ENCODE measurements around the gene CCM2L. TPM values are rescaled to one million over a fixed set of nuclear protein-coding genes. Genes with fewer than 3 reads are reported as not detected.

CCM2L gene
- total RNA-seq, 1 donor from 2014 or later = 9.2 TPM

DNA sequence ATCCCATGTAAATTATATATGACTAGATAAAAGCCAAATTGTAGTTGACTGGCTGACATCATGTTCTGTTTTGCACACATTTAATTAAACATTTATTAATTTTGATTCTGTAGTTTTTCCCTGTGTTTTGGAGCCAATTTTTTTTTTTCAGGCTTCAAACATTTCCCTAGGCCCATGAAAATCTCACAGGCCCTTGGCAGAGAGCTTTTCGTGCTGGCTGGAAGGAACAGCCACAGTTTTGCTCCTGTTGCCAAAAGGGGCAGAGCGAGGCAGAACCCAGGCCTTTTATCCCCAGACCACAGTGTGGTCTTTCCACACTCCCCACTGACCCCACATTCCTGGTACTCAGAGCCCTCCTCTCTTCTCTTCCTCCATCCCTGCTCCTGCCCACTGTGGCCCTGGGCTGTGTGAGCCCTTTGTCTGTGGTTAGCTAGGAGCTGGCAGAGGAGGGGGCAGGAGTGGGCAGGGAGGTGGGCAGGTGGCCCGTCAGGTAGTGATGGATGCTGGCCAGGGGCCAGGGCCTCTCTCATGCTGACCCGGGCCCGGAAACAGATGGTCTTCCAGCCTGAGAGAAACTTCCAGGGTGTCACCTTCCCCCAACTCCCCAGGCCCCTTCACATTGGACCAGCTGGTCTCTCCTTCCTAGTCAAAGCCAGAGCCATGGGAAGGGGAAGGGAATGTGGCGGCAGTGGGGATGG is 19.4 kb upstream of the CCM2L start:
- no peak for ATAC-seq
- intact Hi-C loops (cut with micrococcal nuclease) = no loop called here

DNA sequence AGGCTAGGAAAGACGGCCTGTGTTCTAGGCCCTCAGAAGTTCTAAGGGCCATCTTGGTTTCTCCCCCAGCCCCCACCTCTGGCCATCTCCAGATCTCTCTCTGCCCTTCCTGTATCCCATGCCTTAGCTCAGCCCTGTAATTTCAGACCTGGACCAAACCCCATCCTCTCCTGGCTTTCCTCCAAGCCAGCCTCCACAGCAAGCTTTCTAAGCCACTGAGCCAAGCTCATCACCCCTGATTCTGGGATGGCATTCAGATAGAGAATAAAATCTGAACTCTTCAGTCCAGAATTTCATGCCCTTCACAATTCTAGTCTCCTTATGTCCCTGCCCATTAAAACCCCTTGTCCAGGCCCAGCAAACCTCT is 18.9 kb upstream of the CCM2L start:
- intact Hi-C loops (cut with micrococcal nuclease) = no loop called here
- DNase-seq = no peak
- ATAC-seq = no peak

More for the DNA sequence above, 19.4 kb upstream of the CCM2L start:
- no peak for DNase-seq

- DNase-seq (no peak), ATAC-seq (no peak)
- intact Hi-C loops (cut with micrococcal nuclease) = no loop called here
Measured at GRCh38 chr20:31992086-31992485, 18.2 kb upstream of the CCM2L start.

GRCh38 chr20:31996996-31997395 is 13.2 kb upstream of the CCM2L start:
- DNase-seq (no peak), ATAC-seq (no peak)
- intact Hi-C loops (cut with micrococcal nuclease) = no loop called here

DNA sequence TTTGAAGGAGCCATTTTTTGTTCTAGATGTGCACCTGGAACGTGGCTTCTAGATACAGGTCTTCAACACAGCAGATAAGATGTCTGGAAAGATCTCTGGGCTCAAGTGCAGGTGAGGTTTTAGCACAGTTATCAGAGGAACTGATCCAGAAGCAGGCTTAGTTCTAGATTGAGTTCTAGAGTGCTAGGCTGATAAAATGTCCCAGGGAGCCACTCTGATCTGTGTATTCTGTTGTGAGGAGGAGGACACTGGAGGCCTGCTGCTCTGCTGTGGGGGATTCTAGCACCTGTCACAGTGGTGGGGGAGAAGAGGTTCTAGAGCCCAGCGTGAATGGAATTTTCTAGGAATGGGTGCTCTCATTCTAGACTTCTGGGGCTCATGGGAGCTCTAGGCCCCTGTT is 12.0 kb upstream of the CCM2L start:
- DNase-seq = no peak

DNA sequence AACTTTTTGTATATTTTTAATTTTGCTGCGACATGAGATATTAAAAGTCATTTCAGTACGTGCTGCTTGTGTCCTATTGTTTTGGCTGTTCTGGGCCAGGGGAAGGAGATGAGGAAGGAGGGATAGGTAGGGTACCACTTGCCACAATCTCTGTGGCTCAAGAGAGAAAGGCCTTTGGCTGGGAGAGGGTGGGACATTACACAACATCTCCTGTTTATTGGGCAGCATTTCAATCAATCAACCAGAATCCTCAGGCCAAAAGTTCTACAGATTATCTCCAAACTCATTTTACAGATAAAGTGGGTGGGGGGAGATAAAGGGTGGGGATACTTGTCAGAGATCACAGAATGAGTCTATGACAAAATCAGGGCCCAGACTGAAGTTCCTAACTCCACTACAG is 6.9 kb upstream of the CCM2L start:
- ATAC-seq (no peak), DNase-seq (no peak)
- intact Hi-C loops (cut with micrococcal nuclease) = no loop called here

More for the DNA sequence above, 12.0 kb upstream of the CCM2L start:
- intact Hi-C loops (cut with micrococcal nuclease) = no loop called here
- no peak for ATAC-seq

DNA sequence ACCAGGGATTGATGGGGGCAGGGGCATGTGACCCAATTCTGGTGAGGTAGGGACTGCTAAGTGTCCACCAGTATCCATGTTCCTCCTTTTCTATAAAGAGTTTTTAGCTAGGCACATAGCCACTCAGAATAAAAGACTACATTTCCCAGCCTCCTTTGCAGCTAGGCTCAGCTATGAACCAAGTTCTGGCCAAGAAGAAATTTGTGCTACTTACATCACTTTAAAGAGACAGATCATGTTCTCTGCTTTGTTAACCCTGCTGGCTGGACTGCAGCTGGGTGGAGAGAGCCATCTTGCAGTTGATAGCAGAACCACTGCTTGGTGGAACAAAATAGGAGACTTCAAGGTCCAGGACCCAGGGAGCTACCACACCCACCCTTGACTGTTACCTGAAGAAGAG is 5.3 kb upstream of the CCM2L start:
- ATAC-seq (no peak), DNase-seq (no peak)

GRCh38 chr20:32006053-32006452 is 4.2 kb upstream of the CCM2L start:
- intact Hi-C loops (cut with micrococcal nuclease) = no loop called here
- DNase-seq = no peak
- no peak for ATAC-seq

More for the DNA sequence above, 5.3 kb upstream of the CCM2L start:
- intact Hi-C loops (cut with micrococcal nuclease) = no loop called here

GRCh38 chr20:32006841-32007786 is 3.1 kb upstream of the CCM2L start:
- no peak for DNase-seq
- intact Hi-C loops (cut with micrococcal nuclease) = no loop called here
- ATAC-seq = peak; percentile 27

DNA sequence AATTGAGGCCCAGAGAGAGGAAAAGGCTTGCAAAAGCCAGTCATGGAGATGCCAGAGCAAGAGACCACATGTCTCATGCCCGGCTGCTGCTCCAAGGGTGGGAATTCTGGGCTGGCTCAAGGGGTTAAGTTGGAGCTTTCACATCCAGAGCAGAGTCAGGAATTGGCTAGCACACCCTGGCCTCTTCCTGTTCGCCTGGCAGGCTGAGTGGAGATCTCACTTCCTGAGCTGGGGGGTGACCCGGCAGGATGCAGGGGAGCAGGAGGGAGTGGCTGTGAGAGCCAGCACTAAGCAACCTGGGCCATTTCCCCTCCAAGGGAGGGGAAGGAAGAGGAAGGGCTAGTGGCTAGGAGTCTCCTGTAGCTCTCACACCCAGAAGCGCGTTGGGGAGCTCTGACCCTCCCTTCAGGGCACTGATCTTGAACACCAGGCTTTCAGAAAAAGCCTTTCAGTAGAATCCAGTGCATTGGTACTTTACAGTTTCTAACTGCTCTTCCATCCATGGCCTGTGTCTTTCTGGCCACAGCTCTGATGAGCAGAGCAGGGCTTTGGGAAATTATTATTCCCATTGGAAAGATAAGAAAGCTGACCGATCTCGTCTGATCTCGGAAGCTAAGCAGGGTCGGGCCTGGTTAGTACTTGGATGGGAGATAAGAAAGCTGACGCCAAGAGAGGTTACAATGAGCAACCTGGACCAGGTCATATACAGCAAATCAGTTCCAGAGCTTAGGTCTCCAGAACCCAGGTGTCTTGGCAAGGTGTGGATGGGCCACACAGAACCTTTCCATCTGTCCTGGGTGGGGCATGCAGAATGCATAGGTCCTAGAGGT is 2.2 kb upstream of the CCM2L start:
- intact Hi-C loops (cut with micrococcal nuclease) = no loop called here
- ATAC-seq (peak; percentile 82), DNase-seq (peak; percentile 65)

GRCh38 chr20:32009564-32009963 is 674 bp upstream of the CCM2L start:
- ATAC-seq (no peak), DNase-seq (no peak)
- intact Hi-C loops (cut with micrococcal nuclease) = no loop called here

- DNase-seq (no peak), ATAC-seq (peak; percentile 21)
- intact Hi-C loops (cut with micrococcal nuclease) = no loop called here
Measured at GRCh38 chr20:32010666-32011065, 428 bp downstream of the CCM2L start.

GRCh38 chr20:32012159-32012688 is 2.0 kb downstream of the CCM2L start:
- intact Hi-C loops (cut with micrococcal nuclease) = no loop called here
- no peak for DNase-seq
- ATAC-seq = no peak

- intact Hi-C loops (cut with micrococcal nuclease) = no loop called here
- ATAC-seq = no peak
- DNase-seq = no peak
Measured at GRCh38 chr20:32013326-32013725, 3.1 kb downstream of the CCM2L start.

- no peak for DNase-seq
- intact Hi-C loops (cut with micrococcal nuclease) = no loop called here
- no peak for ATAC-seq
Measured at GRCh38 chr20:32017711-32018251, 7.5 kb downstream of the CCM2L start.

- peak; percentile 60 for DNase-seq
- intact Hi-C loops (cut with micrococcal nuclease) = no loop called here
- peak; percentile 80 for ATAC-seq
Measured at GRCh38 chr20:32018269-32019155, 8.3 kb downstream of the CCM2L start.

DNA sequence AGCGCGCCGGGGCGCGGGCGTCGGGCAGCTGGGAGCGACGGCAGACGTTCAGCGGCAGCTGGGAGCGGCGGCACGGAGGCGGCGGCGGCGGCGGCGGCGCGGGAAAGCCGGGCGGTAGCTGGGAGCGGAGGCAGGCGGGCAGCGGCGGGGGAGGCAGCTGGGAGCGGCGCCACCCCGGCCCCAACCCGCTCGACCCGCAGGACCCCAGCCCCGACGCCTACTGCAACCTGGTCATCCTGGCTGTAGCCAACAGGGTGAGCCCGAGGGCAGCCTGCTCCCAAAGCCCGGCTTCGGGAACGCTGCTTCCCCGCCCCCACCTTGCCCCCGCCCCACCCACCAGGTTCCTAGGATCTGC is 8.9 kb downstream of the CCM2L start:
- ATAC-seq (no peak), DNase-seq (no peak)
- intact Hi-C loops (cut with micrococcal nuclease) = no loop called here
